Measurements from ENCODE around the gene DEAF1.

The DEAF1 gene

DNA sequence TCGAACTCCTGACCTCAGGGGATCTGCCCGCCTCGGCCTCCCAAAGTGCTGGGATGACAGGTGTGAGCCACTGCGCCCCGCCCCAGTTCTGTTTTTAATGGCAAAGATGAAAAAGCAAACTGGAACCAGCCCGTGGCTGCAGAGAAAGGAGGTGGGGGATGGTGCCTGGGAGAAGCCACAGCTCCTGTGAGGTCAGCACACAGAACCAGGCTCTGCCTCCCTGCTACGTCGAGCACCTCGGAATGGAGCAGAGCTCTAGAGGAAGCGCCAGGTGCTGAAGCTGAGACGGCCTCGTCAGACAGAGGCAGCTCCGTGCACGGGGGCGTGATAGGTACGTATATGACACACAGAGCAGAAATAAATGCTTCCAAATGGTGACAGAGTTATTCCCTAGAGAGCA is 49.5 kb downstream of the DEAF1 start:
- peaks cover under 1 to 2% of the 10 kb centered on the region in 2 donors for H3K27me3 Mint-ChIP-seq
- ATAC-seq (replicated peaks): no peak
- no peak overlapping the region for H3K4me3 Mint-ChIP-seq
- H3K36me3 Mint-ChIP-seq: peaks cover 16 to 37% of the 10 kb centered on the region in 2 donors
- no peaks in the 10 kb centered on the region for H3K9me3 Mint-ChIP-seq
- DNase-seq: no peak
- H3K4me1 Mint-ChIP-seq: peaks cover 2 to 14% of the 10 kb centered on the region in 2 donors
- H3K27ac Mint-ChIP-seq: no peak overlapping the region

DNA sequence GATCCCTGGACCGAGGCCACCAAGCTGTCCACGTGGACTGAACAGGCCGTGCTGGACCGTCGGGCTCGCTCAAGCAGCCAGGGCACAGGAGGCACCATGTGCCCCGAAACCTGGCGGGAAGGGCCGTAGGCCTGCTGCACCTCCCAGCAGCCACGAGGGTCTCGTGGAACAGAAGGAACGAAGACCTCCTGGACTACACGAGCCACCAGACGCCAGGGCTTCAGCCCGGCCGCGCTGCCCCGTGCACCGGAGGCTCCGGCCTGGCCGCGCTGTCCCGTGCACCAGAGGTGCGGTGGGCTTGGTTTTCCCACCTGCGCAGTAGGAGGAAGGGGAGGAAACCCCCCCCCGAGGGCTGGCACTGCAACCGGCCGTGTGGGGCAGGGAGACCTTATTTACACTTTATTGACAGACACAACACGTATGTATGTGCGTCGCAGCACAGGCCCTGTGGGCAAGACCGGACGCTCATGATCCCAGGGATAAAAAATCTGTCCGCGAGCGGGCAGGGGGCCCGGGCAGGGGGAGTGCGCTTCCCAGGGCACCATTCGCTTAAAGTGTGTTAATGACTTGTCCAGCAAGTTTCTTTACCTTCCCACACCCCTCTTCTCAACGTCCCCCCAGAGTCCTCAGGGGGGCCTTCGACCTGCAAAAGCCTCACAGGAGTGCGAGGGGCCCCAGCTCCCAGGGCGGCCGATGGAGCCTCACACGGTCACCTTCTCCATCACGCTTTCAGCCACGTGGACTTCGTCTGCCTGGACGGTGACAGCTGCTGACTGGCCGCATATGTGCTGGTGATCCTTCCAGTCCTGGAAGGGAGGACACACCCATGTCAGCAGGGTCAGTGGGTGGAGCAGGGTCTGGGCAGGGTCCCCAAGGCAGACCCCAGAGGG is 50.9 kb downstream of the DEAF1 start:
- H3K27ac Mint-ChIP-seq: no peak overlapping the region
- ATAC-seq (replicated peaks) (no peak), DNase-seq (no peak)
- H3K27me3 Mint-ChIP-seq: peaks cover 5 to 8% of the 10 kb centered on the region in 2 donors
- peaks cover 16 to 34% of the 10 kb centered on the region in 2 donors for H3K36me3 Mint-ChIP-seq
- no peak overlapping the region for H3K4me3 Mint-ChIP-seq
- peaks cover 5 to 19% of the 10 kb centered on the region in 2 donors for H3K4me1 Mint-ChIP-seq
- H3K9me3 Mint-ChIP-seq: no peaks in the 10 kb centered on the region

DNA sequence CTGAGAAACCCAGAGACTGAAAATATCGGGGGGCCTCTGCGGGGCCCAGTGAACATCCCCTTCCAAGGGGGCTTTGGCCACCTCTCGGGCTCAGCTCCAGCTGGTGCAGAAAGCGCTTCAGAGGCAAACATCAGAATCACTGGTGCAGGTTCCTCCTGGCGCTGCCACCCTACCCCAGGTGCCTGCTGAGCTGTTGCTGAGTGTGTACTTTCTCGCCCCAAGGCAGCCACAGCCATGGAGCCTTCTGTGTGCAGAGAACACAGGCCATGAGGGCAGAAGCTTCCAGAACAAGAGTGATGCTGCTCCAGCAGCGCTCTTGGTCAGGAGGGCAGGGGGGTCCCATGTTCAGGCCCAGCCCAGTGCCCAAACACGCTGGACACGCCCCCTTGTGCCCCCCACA is 51.7 kb downstream of the DEAF1 start:
- H3K9me3 Mint-ChIP-seq: no peaks in the 10 kb centered on the region
- peaks cover 14 to 28% of the 10 kb centered on the region in 2 donors for H3K36me3 Mint-ChIP-seq

DNA sequence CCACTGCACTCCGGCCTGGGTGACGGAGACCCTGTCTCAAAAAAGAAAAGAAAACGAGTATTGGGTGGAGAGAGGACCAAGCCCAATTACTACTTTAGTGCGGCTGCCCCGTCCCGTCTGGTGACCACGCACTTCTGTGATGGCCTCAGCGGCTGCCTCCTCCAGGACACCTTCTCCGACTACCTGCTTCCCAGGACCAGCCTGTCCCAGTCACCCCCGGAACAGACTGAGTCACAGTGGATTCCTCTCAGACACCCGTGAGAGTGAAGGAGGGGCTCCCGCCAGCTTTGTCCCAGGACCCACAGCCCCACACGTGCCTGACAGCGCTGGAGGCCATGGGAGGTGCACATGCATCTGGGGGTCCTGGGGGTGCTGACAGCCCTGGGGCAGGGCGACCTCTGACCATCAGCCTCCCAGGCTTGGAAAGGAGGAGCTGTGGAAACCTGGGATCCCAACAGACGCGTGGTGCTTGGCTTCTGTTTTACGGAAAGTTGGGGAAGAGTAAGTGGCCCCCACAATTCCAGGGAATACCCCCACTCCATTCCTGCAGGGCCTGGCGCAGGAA is 53.1 kb downstream of the DEAF1 start:
- Mint-ChIP-seq H3K27ac (peak overlapping the region; percentile 56), H3K9me3 (no peaks in the 10 kb centered on the region), H3K27me3 (peaks cover 21 to 27% of the 10 kb centered on the region in 2 donors), H3K4me1 (peaks cover 10 to 22% of the 10 kb centered on the region in 2 donors), H3K4me3 (no peak overlapping the region), H3K36me3 (peaks cover 12 to 26% of the 10 kb centered on the region in 2 donors)
- ATAC-seq (replicated peaks): no peak
- no peak for DNase-seq

More for the DNA sequence above, 51.7 kb downstream of the DEAF1 start:
- ATAC-seq (replicated peaks): no peak
- Mint-ChIP-seq H3K27me3 (peaks cover 12 to 14% of the 10 kb centered on the region in 2 donors), H3K4me3 (no peak overlapping the region), H3K27ac (no peak overlapping the region), H3K4me1 (peaks cover 5 to 19% of the 10 kb centered on the region in 2 donors)
- DNase-seq: no peak

DNA sequence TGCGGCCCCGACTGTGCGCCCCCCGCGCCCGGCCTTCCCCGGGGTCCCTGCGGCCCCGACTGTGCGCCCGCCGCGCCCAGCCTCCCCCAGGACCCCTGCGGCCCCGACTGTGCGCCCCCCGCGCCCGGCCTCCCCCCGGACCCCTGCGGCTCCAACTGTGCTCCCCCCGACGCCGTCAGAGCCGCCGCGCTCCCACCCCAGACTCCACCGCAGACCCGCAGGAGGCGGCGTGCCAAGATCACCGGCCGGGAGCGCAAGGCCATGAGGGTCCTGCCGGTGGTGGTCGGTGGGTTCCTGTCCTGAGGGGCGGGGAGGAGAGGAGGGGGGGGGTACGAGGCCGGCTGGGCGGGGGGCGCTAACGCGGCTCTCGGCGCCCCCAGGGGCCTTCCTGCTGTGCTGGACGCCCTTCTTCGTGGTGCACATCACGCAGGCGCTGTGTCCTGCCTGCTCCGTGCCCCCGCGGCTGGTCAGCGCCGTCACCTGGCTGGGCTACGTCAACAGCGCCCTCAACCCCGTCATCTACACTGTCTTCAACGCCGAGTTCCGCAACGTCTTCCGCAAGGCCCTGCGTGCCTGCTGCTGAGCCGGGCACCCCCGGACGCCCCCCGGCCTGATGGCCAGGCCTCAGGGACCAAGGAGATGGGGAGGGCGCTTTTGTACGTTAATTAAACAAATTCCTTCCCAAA is 54.9 kb downstream of the DEAF1 start:
- Mint-ChIP-seq H3K27ac (peak overlapping the region; percentile 88), H3K36me3 (peaks cover 12 to 16% of the 10 kb centered on the region in 2 donors), H3K4me1 (peaks cover 10 to 16% of the 10 kb centered on the region in 2 donors), H3K9me3 (no peaks in the 10 kb centered on the region), H3K27me3 (peaks cover 28 to 42% of the 10 kb centered on the region in 2 donors), H3K4me3 (peak overlapping the region; percentile 71 to 78)
- no peak for DNase-seq
- peak; percentile 61 to 66 for ATAC-seq (replicated peaks)

DNA sequence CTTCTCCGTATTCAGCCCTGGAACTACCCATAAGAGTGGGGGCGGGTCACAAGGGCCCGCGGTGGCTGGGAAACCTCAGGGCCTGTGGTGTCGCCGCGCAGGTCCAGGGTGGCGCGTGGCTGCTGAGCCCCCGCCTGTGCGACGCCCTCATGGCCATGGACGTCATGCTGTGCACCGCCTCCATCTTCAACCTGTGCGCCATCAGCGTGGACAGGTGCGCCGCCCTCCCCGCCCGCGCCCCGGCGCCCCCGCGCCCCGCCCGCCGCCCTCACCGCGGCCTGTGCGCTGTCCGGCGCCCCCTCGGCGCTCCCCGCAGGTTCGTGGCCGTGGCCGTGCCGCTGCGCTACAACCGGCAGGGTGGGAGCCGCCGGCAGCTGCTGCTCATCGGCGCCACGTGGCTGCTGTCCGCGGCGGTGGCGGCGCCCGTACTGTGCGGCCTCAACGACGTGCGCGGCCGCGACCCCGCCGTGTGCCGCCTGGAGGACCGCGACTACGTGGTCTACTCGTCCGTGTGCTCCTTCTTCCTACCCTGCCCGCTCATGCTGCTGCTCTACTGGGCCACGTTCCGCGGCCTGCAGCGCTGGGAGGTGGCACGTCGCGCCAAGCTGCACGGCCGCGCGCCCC is 55.6 kb downstream of the DEAF1 start:
- H3K27ac Mint-ChIP-seq: no peak overlapping the region

DNA sequence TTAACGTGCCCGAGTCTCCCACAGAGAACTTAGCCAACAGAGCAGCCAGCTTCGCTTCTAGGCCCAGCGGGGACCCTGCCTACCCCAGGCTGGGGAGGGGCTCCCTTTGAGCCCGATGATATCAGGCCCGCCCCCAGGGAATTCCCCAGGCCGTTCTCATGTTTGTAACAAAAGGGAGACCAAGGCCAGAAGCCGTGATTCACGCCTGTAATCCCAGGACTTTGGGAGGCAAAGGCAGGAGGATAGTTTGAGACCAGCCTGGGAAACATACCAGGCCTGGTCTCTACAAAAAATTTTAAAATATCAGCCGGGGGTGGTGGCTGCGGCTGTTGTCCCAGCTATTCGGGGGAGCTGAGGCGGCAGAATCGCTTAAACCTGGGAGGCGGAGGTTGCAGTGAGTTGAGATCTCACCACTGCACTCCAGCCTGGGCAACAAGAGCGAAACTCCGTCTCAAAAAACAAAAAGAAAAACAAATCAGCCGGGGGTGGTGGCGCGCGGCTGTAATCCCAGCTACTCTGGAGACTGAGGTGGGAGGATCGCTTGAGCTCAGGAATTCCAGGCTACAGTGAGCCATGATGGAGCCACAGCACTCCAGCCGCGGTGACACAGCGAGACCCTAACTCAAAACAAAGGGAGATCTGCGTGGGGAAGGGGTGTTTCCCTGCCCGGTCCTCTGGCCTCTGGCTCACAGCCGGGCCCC is 56.2 kb downstream of the DEAF1 start:
- ATAC-seq (replicated peaks) (no peak), DNase-seq (no peak)
- peaks cover 28 to 42% of the 10 kb centered on the region in 2 donors for H3K27me3 Mint-ChIP-seq
- H3K4me1 Mint-ChIP-seq: peaks cover 10 to 16% of the 10 kb centered on the region in 2 donors
- H3K4me3 Mint-ChIP-seq: peak overlapping the region; percentile 11 to 18
- no peak overlapping the region for H3K27ac Mint-ChIP-seq
- H3K9me3 Mint-ChIP-seq: no peaks in the 10 kb centered on the region
- peaks cover 12 to 16% of the 10 kb centered on the region in 2 donors for H3K36me3 Mint-ChIP-seq

More for the DNA sequence above, 55.6 kb downstream of the DEAF1 start:
- Mint-ChIP-seq H3K36me3 (peaks cover 12 to 16% of the 10 kb centered on the region in 2 donors), H3K4me1 (peaks cover 10 to 16% of the 10 kb centered on the region in 2 donors), H3K9me3 (no peaks in the 10 kb centered on the region), H3K4me3 (peak overlapping the region; percentile 29 to 30), H3K27me3 (peaks cover 28 to 42% of the 10 kb centered on the region in 2 donors)
- DNase-seq (no peak), ATAC-seq (replicated peaks) (peak; percentile 8 to 15)

DNA sequence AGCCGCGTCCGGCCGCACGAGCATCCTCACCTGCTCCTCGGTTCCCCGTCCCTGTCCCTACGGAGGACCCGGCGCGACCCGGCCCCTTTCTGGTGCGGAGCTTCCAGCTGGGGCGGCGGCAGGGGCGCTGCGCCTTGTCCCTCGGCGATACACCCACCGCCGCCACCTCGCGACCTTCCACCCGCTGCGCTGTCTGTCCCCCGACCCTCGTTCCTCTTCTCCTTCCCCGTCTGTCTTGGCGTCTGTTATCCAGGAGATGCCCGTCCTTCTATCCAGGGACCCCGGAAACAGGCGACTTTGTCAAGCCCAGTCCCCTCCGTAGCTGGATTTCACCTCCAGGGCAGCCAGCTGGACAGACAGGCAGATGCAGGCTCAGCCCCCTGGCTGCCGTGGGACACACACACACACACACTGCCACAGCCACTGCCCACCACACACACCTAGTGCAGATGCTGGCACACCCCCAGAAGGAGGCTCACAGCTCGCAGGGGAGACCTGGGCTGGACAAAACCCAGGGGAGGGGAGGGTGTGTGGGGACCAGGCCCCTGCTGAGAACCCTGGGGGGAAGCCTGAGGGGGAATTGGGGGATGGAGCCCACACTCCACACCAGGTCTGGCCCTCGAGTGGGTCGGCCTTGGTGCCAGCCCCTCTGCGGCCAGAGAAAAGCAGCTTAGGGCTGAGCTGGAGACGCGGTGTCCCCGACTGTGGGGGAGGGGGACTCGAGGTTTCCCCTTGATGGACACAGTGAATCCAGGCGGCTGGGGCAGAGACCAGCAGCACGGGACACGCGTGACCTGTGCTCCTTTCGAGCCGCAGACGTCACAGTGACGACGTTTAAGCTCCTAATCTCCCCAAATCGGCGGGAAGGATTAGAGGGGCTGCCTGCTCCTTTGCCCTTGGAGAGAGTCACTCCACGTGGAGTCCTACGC is 57.2 kb downstream of the DEAF1 start:
- Mint-ChIP-seq H3K4me1 (peaks cover 10 to 16% of the 10 kb centered on the region in 2 donors), H3K27me3 (peaks cover 28 to 42% of the 10 kb centered on the region in 2 donors), H3K36me3 (peaks cover 15 to 16% of the 10 kb centered on the region in 2 donors), H3K4me3 (peak overlapping the region; percentile 61 to 76), H3K27ac (peak overlapping the region; percentile 25), H3K9me3 (no peaks in the 10 kb centered on the region)
- no peak for DNase-seq
- no peak for ATAC-seq (replicated peaks)

DNA sequence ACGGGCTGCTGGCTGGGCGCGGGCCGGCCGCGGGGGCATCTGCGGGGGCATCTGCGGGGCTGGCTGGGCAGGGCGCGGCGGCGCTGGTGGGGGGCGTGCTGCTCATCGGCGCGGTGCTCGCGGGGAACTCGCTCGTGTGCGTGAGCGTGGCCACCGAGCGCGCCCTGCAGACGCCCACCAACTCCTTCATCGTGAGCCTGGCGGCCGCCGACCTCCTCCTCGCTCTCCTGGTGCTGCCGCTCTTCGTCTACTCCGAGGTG is 57.8 kb downstream of the DEAF1 start:
- peak overlapping the region; percentile 61 to 76 for H3K4me3 Mint-ChIP-seq
- peaks cover 12 to 16% of the 10 kb centered on the region in 2 donors for H3K36me3 Mint-ChIP-seq
- ATAC-seq (replicated peaks) (no peak), DNase-seq (no peak)
- peaks cover 28 to 42% of the 10 kb centered on the region in 2 donors for H3K27me3 Mint-ChIP-seq
- H3K9me3 Mint-ChIP-seq: no peaks in the 10 kb centered on the region
- H3K27ac Mint-ChIP-seq: no peak overlapping the region
- H3K4me1 Mint-ChIP-seq: peaks cover 10 to 16% of the 10 kb centered on the region in 2 donors

DNA sequence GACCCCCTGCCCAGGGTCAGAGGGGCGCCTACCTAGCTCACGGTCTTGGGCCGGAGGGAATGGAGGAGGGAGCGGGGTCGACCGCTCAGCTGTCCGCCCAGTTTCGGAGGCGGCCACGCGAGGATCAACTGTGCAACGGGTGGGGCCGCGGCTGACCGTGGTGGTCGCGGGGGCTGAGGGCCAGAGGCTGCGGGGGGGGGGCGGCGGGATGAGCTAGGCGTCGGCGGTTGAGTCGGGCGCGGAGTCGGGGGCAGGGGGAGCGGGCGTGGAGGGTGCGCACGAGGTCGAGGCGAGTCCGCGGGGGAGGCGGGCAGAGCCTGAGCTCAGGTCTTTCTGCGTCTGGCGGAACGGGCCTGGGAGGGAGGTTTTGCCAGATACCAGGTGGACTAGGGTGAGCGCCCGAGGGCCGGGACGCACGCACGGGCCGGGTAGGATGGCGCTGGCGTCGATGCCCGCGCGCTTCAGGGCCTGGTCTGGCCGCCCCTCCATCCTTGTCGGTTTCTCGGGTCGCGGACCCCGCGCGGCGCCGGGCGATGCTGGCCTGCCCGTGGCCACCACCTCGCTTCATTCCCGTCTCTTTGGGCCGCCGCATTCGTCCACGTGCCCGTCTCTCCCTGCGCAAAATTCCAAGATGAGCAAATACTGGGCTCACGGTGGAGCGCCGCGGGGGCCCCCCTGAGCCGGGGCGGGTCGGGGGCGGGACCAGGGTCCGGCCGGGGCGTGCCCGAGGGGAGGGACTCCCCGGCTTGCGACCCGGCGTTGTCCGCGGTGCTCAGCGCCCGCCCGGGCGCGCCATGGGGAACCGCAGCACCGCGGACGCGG is 58.3 kb downstream of the DEAF1 start, which contains the start of gene DRD4:
Gene DRD4 (plus strand): TSS at position 759 of the 822 bp plus-strand sequence. CDS start 36 bp downstream, at position 795.
- Mint-ChIP-seq H3K27ac (peak within 1 kb of the TSS; percentile 25), H3K4me1 (peaks cover 10 to 16% of the 10 kb centered on the region in 2 donors), H3K36me3 (peaks cover 8 to 12% of the 10 kb centered on the region in 2 donors), H3K27me3 (peaks cover 28 to 42% of the 10 kb centered on the region in 2 donors), H3K4me3 (peak within 1 kb of the TSS; percentile 61 to 76), H3K9me3 (no peaks in the 10 kb centered on the region)
- ATAC-seq (replicated peaks): peak in 1 of 2 donors; percentile 17
- DNase-seq: no peak

DNA sequence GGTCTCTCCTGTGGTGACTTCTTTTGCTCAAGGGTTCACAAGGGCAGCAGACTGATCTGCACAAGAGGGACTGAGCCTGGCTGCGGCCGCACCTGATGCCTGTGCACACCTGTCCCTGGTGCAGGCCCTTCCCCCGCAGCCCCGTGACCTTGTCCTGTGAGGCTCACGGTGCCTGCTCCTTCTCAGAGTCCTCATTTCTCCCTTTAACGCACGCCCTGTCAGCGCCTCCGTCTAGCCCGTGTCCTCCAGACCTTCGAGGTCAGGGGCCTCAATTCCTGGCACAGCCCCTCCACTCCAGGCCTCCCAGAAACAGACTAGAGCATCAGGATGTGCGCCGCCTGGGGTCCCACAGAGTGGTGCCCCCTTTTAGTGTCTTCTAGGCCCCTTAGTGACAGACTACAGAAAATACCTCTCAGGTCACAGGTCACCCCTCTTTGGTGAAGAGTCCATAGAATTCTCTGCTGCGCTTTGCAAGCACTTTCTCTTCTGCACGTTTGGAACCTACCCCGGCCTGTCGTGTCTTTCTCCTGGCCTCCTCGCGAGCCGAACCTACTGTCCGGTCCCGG is 59.0 kb downstream of the DEAF1 start:
- no peaks in the 10 kb centered on the region for H3K9me3 Mint-ChIP-seq
- no peak overlapping the region for H3K27ac Mint-ChIP-seq
- peaks cover 8 to 9% of the 10 kb centered on the region in 2 donors for H3K36me3 Mint-ChIP-seq
- H3K4me1 Mint-ChIP-seq: peaks cover 10 to 16% of the 10 kb centered on the region in 2 donors
- DNase-seq: no peak
- H3K4me3 Mint-ChIP-seq: peak overlapping the region; percentile 6 to 17
- ATAC-seq (replicated peaks): no peak
- H3K27me3 Mint-ChIP-seq: peaks cover 28 to 42% of the 10 kb centered on the region in 2 donors

DNA sequence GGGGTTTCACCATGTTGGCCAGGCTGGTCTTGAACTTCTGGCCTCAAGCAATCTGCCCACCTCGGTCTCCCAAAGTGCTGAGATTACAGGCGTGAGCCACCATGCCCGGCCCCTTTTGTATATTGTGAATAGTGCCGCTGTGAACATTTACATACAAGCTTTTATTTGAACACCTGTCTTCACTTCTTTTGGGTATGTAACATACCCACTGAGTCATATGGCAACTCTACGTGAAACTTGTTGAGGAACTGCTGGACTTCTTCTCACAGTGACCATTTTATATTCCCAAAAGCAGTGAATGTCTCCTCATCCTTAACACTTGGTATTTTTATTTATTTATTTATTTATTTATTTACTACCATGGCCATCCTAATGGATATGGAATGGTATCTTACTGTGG is 64.2 kb downstream of the DEAF1 start:
- no peak for DNase-seq
- H3K27ac Mint-ChIP-seq: no peak overlapping the region
- ATAC-seq (replicated peaks): no peak
- H3K27me3 Mint-ChIP-seq: peaks cover 22 to 29% of the 10 kb centered on the region in 2 donors
- H3K36me3 Mint-ChIP-seq: peaks cover 6 to 15% of the 10 kb centered on the region in 2 donors
- no peak overlapping the region for H3K4me3 Mint-ChIP-seq
- H3K9me3 Mint-ChIP-seq: no peaks in the 10 kb centered on the region
- H3K4me1 Mint-ChIP-seq: peaks cover 14 to 30% of the 10 kb centered on the region in 2 donors
